HCT116 (cell line): ENCODE data around the gene GSPT1.

Experiments used
- POLR2A ChIP-seq: IDR thresholded peaks from 2 replicates; pipeline ENCODE4 v1.7.0; 2011; ENCODE audit warnings: borderline replicate concordance; ENCODE audit not compliant: insufficient read depth, insufficient read length; ENCODE audit errors: extremely low read depth
- YY1 ChIP-seq: IDR thresholded peaks from 2 replicates; pipeline ENCODE4 v1.6.1; 2011; ENCODE audit warnings: low read length, low read depth, moderate library complexity, mild to moderate bottlenecking; ENCODE audit not compliant: insufficient replicate concordance; ENCODE audit errors: extremely low read depth

DNA sequence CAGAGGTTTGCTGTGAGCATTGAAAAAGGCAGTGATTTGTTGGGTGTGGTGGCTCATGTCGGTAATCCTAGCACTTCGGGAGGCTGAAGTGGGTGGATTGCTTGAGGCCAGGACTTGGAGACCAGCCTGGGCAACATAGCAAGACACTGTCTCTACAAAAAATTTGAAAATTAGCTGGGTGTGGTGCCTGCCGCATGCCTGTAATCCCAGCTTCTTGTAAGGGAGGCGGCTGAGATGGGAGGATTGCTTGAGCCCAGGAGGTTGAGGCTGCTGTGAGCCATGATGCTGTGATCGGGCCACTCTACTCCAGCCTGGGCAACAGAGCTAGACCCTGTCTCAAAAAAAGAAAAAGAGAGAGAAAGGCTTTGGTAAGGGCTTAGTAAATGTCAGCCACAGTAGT lies 33.1 kb upstream of the GSPT1 start:
- TF ChIP-seq POLR2A, result no peak
- TF ChIP-seq YY1, result no peak
